Endothelial cell of umbilical vein (primary cell): ENCODE results near the gene INHBE. TPM values are rescaled to one million over a fixed set of nuclear protein-coding genes. Genes with fewer than 3 reads are reported as not detected.

Source experiments
- BruUV-seq: library from RNA; stranded (reverse); fragments of 400-500 nt; replicated peaks from 2 replicates; lab custom pipeline; 2021; lab: Mats Ljungman, UMichigan
- CTCF ChIA-PET: fragments of 300-600, 350-600 bp; sonication (Branson Sonifier 250); formaldehyde crosslinking; loops from one replicate; lab custom pipeline; 2021; ENCODE audit warnings: antibody characterized with exemption, inconsistent platforms; lab: Charles Lee
- POLR2A ChIA-PET: fragments of 300-600, 350-600 bp; sonication (Branson Sonifier 250); formaldehyde crosslinking; loops from one replicate; lab custom pipeline; 2021; ENCODE audit warnings: antibody characterized with exemption, inconsistent platforms; lab: Charles Lee
- DNase-seq: peaks from one replicate; pipeline ENCODE4 v3.0.0-alpha.2; 2011; ENCODE audit warnings: low read depth, low spot score
- FAIRE-seq: peaks from 2 replicates; lab custom pipeline; 2011; peaks lifted over from hg19 to GRCh38; lab: Jason Lieb, UNC
- H2AFZ ChIP-seq: 2 replicates; pipeline ENCODE4 v1.6.0; 2012; ENCODE audit warnings: low read depth, low read length, control low read depth, inconsistent platforms
- H3K27ac ChIP-seq: 2 replicates; pipeline ENCODE4 v1.5.1; 2011; ENCODE audit warnings: low read depth, mild to moderate bottlenecking, control low read depth, low read length, moderate library complexity; ENCODE audit not compliant: insufficient read depth
- H3K27me3 ChIP-seq, 2 experiments: 2 replicates each; pipeline versions ENCODE4 v1.6.0 to v1.6.1; 2011; ENCODE audit warnings: low read length in 2 of 2, mixed read lengths in 1 of 2; ENCODE audit not compliant: control insufficient read depth in 2 of 2, insufficient read depth in 2 of 2
- H3K36me3 ChIP-seq, 2 experiments: 2 replicates in 1 of 2; 3 replicates in 1 of 2; pipeline ENCODE4 v1.5.1; 2011; ENCODE audit warnings: low read length in 2 of 2, mild to moderate bottlenecking in 1 of 2, moderate library complexity in 1 of 2; ENCODE audit not compliant: control insufficient read depth in 2 of 2, insufficient read depth in 2 of 2; ENCODE audit errors: extremely low read depth in 1 of 2
- H3K4me1 ChIP-seq: 3 replicates; pipeline ENCODE4 v1.5.1; 2011; ENCODE audit warnings: mild to moderate bottlenecking, low read length; ENCODE audit not compliant: control insufficient read depth, insufficient read depth; ENCODE audit errors: extremely low read depth
- H3K4me2 ChIP-seq: 2 replicates; pipeline ENCODE4 v1.6.1; 2011; ENCODE audit warnings: low read length, control low read depth, mixed read lengths; ENCODE audit not compliant: insufficient read depth
- H3K4me3 ChIP-seq, 3 experiments: fragments of 200-600 bp in 1 of 3; sonication (generic), shearing (Covaris generic) in 1 of 3; replicated peaks in 1 of 3; 2 replicates each; pipeline ENCODE4 v1.5.1; 2011 to 2016; ENCODE audit warnings: control low read depth in 3 of 3, low read length in 3 of 3, mild to moderate bottlenecking in 2 of 3, inconsistent platforms in 1 of 3, low read depth in 1 of 3, moderate library complexity in 1 of 3; ENCODE audit not compliant: insufficient read depth in 1 of 3
- H3K79me2 ChIP-seq: 2 replicates; pipeline ENCODE4 v1.6.0; 2012; ENCODE audit warnings: low read length, inconsistent platforms; ENCODE audit not compliant: control insufficient read depth, insufficient read depth
- H3K9ac ChIP-seq: replicated peaks from 2 replicates; pipeline ENCODE3; 2011; ENCODE audit warnings: low read length, control low read depth; ENCODE audit not compliant: insufficient read depth; ENCODE audit errors: extremely low read depth
- H3K9me1 ChIP-seq: replicated peaks from 3 replicates; pipeline ENCODE4 v1.6.0; 2011; ENCODE audit warnings: mild to moderate bottlenecking, low read length; ENCODE audit not compliant: control insufficient read depth, insufficient read depth; ENCODE audit errors: extremely low read depth
- H3K9me3 ChIP-seq: replicated peaks from 2 replicates; pipeline ENCODE4 v1.5.1; 2012; ENCODE audit warnings: low read length, inconsistent platforms; ENCODE audit not compliant: control insufficient read depth, insufficient read depth
- H4K20me1 ChIP-seq: replicated peaks from 2 replicates; pipeline ENCODE3; 2011; ENCODE audit warnings: mild to moderate bottlenecking, low read length; ENCODE audit not compliant: control insufficient read depth, insufficient read depth; ENCODE audit errors: extremely low read depth
- EZH2 ChIP-seq: IDR thresholded peaks from 2 replicates; pipeline ENCODE4 v1.6.1; 2012; ENCODE audit warnings: borderline replicate concordance, low read depth, mild to moderate bottlenecking, moderate library complexity, low read length, inconsistent platforms; ENCODE audit not compliant: severe bottlenecking
- FOS ChIP-seq: IDR thresholded peaks from 2 replicates; pipeline ENCODE4 v1.6.1; 2011; ENCODE audit warnings: mild to moderate bottlenecking, low read length, moderate library complexity, borderline replicate concordance; ENCODE audit not compliant: insufficient read depth
- JUN ChIP-seq: IDR thresholded peaks from 2 replicates; pipeline ENCODE4 v1.6.1; 2011; ENCODE audit warnings: borderline replicate concordance, low read depth; ENCODE audit not compliant: insufficient read length, insufficient read depth
- MYC ChIP-seq: IDR thresholded peaks from one replicate; pipeline ENCODE4 v1.6.1; 2011; ENCODE audit warnings: mild to moderate bottlenecking, low read depth, low read length
- POLR2AphosphoS5 ChIP-seq: IDR thresholded peaks from 2 replicates; pipeline ENCODE4 v1.6.1; 2012; ENCODE audit warnings: low read depth, mild to moderate bottlenecking, control low read depth, low read length, moderate library complexity; ENCODE audit not compliant: insufficient read depth
- dilution Hi-C: fragments of 300-500 bp; cut with MboI; formaldehyde crosslinking; loops from one replicate; pipeline ENCODE4 v1.15.0; 2019; ENCODE audit warnings: low sequenced_read_pairs; ENCODE audit not compliant: extremely low pct_ligation_motif_present
- intact Hi-C: fragments of 100-400 bp; cut with micrococcal nuclease; formaldehyde crosslinking; loops from one replicate; pipeline ENCODE4 v1.10.0; 2022
- polyA plus RNA-seq, 4 experiments: library from polyadenylated mRNA; depleted of rRNA in 3 of 4; stranded (reverse) in 3 of 4; unstranded in 1 of 4; fragments of >200 nt; gene quantifications; 2 replicates each; pipeline versions ENCODE4 v1.2.1 to v1.2.3, GENCODE V29; 2011 to 2012; ENCODE audit warnings: missing spikeins in 1 of 4
- total RNA-seq: library from RNA; stranded (reverse); gene quantifications from 2 replicates; pipeline ENCODE4 v1.2.3, GENCODE V29; 2021
- TF ChIP-seq, protein P1 (sequence below), 2 donors: IDR thresholded peaks; 1 replicate in 1 of 2; 2 replicates in 1 of 2; pipeline ENCODE4 v1.5.1; 2011; ENCODE audit warnings: low read length in 2 of 2, mild to moderate bottlenecking in 2 of 2, moderate library complexity in 2 of 2, control low read depth in 1 of 2, inconsistent platforms in 1 of 2, low read depth in 1 of 2; ENCODE audit not compliant: insufficient read depth in 1 of 2; ENCODE audit errors: extremely low read depth in 1 of 2

Gene INHBE
- total and polyA plus RNA-seq, 2 donors (not counting 3 experiments of a cell fraction or from before 2014, with no cell fraction given), result not detected

- Histone ChIP-seq H3K4me1 (peaks cover 14% of the 10 kb centered on the region), H3K27ac (no peak overlapping the region), H3K4me3 (peak overlapping the region; percentile 47 to 60 (median 47)), H3K36me3 (no peaks in the 10 kb centered on the region), H3K79me2 (no peaks in the 10 kb centered on the region), H3K4me2 (peak overlapping the region; percentile 60), H3K27me3 (peaks cover 5 to 10% of the 10 kb centered on the region in 2 experiments), H3K9ac (peak overlapping the region; percentile 46), H2AFZ (peak overlapping the region; percentile 71), H3K9me1 (no peaks in the 10 kb centered on the region), H3K9me3 (no peaks in the 10 kb centered on the region), H4K20me1 (no peaks in the 10 kb centered on the region)
- ChIA-PET POLR2A (no interaction called here), CTCF (interaction anchor here (1.0 kb wide), 1 partner anchor 171 kb away, joined by 3 read pairs; the partner anchor contains the start of gene B4GALNT1)
- intact Hi-C loops (no loop called here), dilution Hi-C loops (no loop called here)
- DNase-seq (peak; percentile 28), FAIRE-seq (no peak)
- BruUV-seq, result no TSS peak
- TF ChIP-seq, protein P1, sequence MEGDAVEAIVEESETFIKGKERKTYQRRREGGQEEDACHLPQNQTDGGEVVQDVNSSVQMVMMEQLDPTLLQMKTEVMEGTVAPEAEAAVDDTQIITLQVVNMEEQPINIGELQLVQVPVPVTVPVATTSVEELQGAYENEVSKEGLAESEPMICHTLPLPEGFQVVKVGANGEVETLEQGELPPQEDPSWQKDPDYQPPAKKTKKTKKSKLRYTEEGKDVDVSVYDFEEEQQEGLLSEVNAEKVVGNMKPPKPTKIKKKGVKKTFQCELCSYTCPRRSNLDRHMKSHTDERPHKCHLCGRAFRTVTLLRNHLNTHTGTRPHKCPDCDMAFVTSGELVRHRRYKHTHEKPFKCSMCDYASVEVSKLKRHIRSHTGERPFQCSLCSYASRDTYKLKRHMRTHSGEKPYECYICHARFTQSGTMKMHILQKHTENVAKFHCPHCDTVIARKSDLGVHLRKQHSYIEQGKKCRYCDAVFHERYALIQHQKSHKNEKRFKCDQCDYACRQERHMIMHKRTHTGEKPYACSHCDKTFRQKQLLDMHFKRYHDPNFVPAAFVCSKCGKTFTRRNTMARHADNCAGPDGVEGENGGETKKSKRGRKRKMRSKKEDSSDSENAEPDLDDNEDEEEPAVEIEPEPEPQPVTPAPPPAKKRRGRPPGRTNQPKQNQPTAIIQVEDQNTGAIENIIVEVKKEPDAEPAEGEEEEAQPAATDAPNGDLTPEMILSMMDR (IDR thresholded peaks at IDR 0.05; ENCODE audit: extremely low read depth in 1 of 2, insufficient read depth in 1 of 2, low read depth in 1 of 2, low read length in 2 of 2), result no peak
- peak; percentile 46 for TF ChIP-seq EZH2
Measured at GRCh38 chr12:57461276-57461916, 6.3 kb downstream of the INHBE start.

GRCh38 chr12:57461917-57462250 lies 6.8 kb downstream of the INHBE start:
- intact Hi-C loops, result no loop called here
- H4K20me1 ChIP-seq, result no peaks in the 10 kb centered on the region
- no peak overlapping the region for H3K27ac ChIP-seq
- TF ChIP-seq FOS (no peak), MYC (no peak), POLR2AphosphoS5 (no peak), JUN (no peak)
- TF ChIP-seq, protein P1 (IDR thresholded peaks at IDR 0.05; ENCODE audit: extremely low read depth in 1 of 2, insufficient read depth in 1 of 2, low read depth in 1 of 2, low read length in 2 of 2), result no peak
- peak overlapping the region; percentile 46 for H3K9ac ChIP-seq
- peaks cover 6 to 10% of the 10 kb centered on the region in 2 experiments for H3K27me3 ChIP-seq
- DNase-seq, result no peak
- FAIRE-seq, result no peak
- dilution Hi-C loops, result no loop called here
- H3K9me1 ChIP-seq, result no peaks in the 10 kb centered on the region
- H2AFZ ChIP-seq, result peak overlapping the region; percentile 71
- no peaks in the 10 kb centered on the region for H3K79me2 ChIP-seq
- CTCF ChIA-PET, result interaction anchor here (0.6 to 1.9 kb wide), 3 partner anchors 13 to 171 kb away, joined by 3 to 8 read pairs (median 3); partner anchors contain the start of gene B4GALNT1
- no TSS peak for BruUV-seq
- no peaks in the 10 kb centered on the region for H3K36me3 ChIP-seq
- H3K4me3 ChIP-seq, result peak overlapping the region; percentile 47 to 60 (median 47)
- POLR2A ChIA-PET, result no interaction called here
- H3K9me3 ChIP-seq, result no peaks in the 10 kb centered on the region
- peak overlapping the region; percentile 60 for H3K4me2 ChIP-seq
- peaks cover 14% of the 10 kb centered on the region for H3K4me1 ChIP-seq
